ENCODE data around the gene DMRT2. TPM values are rescaled to one million over a fixed set of nuclear protein-coding genes. Genes with fewer than 3 reads are reported as not detected.

Gene DMRT2
- total and polyA plus RNA-seq, 2 donors from 2014 or later: 9.3 to 38.3 TPM

GRCh38 chr9:1018121-1018520 lies 32.0 kb upstream of the DMRT2 start:
- peak; percentile 18 for TF ChIP-seq CTCF (IDR thresholded peaks at IDR 0.05; ENCODE audit: borderline replicate concordance, extremely low read depth, insufficient read depth)
- FAIRE-seq (no peak), DNase-seq (peak in 2 of 5 donors; percentile 36 to 39)
- Histone ChIP-seq H3K27ac (ENCODE audit: low read depth in 2 of 2, low read length in 2 of 2) (no peak overlapping the region), H3K4me3 (ENCODE audit: low read length in 3 of 3) (no peak overlapping the region), H3K9ac (ENCODE audit: low read length in 3 of 3) (no peak overlapping the region), H3K36me3 (ENCODE audit: control insufficient read depth in 2 of 3, insufficient read depth in 3 of 3, low read length in 3 of 3) (no peaks in the 10 kb centered on the region), H3K9me3 (ENCODE audit: control insufficient read depth in 2 of 3, insufficient read depth in 1 of 3, low read length in 3 of 3) (peaks cover 0 to 7% (median 3%) of the 10 kb centered on the region in 3 donors), H3K4me1 (ENCODE audit: control insufficient read depth in 2 of 3, insufficient read depth in 2 of 3, low read depth in 1 of 3, low read length in 3 of 3) (no peaks in the 10 kb centered on the region), H3K27me3 (ENCODE audit: control insufficient read depth, insufficient read depth, low read length) (no peaks in the 10 kb centered on the region)
- intact Hi-C loops (cut with DNase I): no loop called here

DNA sequence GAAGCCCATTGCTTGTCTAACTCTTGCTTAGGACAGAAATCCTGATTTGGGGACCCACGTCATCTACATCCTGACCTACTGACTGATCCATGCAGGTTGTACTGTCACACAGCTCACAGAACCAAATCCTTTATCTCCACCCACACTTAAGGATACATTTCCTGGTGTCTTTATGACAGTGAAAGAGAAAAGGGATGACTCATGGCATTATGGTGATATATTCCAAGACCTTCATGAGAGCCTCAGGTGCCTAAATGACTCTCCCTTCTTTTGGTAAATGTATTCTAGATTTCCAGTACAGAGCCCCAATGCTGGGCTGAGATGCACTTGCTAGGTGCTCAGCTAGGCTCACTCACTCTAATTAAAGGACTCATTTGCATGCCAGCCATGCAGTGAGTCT lies 26.0 kb upstream of the DMRT2 start:
- TF ChIP-seq CTCF (IDR thresholded peaks at IDR 0.05; ENCODE audit: borderline replicate concordance, extremely low read depth, insufficient read depth): no peak
- intact Hi-C loops (cut with DNase I): no loop called here
- peaks cover 0 to 7% (median 3%) of the 10 kb centered on the region in 3 donors for H3K9me3 ChIP-seq (ENCODE audit: control insufficient read depth in 2 of 3, insufficient read depth in 1 of 3, low read length in 3 of 3)
- DNase-seq (no peak), FAIRE-seq (no peak)
- no peak overlapping the region for H3K27ac ChIP-seq (ENCODE audit: low read depth in 2 of 2, low read length in 2 of 2)
- no peaks in the 10 kb centered on the region for H3K36me3 ChIP-seq (ENCODE audit: control insufficient read depth in 2 of 3, insufficient read depth in 3 of 3, low read length in 3 of 3)
- H3K9ac ChIP-seq (ENCODE audit: low read length in 3 of 3): no peak overlapping the region
- no peak overlapping the region for H3K4me3 ChIP-seq (ENCODE audit: low read length in 3 of 3)
- H3K27me3 ChIP-seq (ENCODE audit: control insufficient read depth, insufficient read depth, low read length): no peaks in the 10 kb centered on the region
- H3K4me1 ChIP-seq (ENCODE audit: control insufficient read depth in 2 of 3, insufficient read depth in 2 of 3, low read depth in 1 of 3, low read length in 3 of 3): no peaks in the 10 kb centered on the region

- FAIRE-seq (no peak), DNase-seq (no peak)
- Histone ChIP-seq H3K9ac (ENCODE audit: low read length in 3 of 3) (no peak overlapping the region), H3K27me3 (ENCODE audit: control insufficient read depth, insufficient read depth, low read length) (peaks cover under 1% of the 10 kb centered on the region), H3K9me3 (ENCODE audit: control insufficient read depth in 2 of 3, insufficient read depth in 1 of 3, low read length in 3 of 3) (peaks cover 0 to 7% (median 3%) of the 10 kb centered on the region in 3 donors), H3K4me1 (ENCODE audit: control insufficient read depth in 2 of 3, insufficient read depth in 2 of 3, low read depth in 1 of 3, low read length in 3 of 3) (no peaks in the 10 kb centered on the region), H3K4me3 (ENCODE audit: low read length in 3 of 3) (no peak overlapping the region), H3K36me3 (ENCODE audit: control insufficient read depth in 2 of 3, insufficient read depth in 3 of 3, low read length in 3 of 3) (no peaks in the 10 kb centered on the region), H3K27ac (ENCODE audit: low read depth in 2 of 2, low read length in 2 of 2) (no peak overlapping the region)
- intact Hi-C loops (cut with DNase I): no loop called here
- TF ChIP-seq CTCF (IDR thresholded peaks at IDR 0.05; ENCODE audit: borderline replicate concordance, extremely low read depth, insufficient read depth): no peak
Observed at GRCh38 chr9:1025131-1025530, 25.0 kb upstream of the DMRT2 start.

GRCh38 chr9:1026219-1026618 lies 23.9 kb upstream of the DMRT2 start:
- Histone ChIP-seq H3K27me3 (ENCODE audit: control insufficient read depth, insufficient read depth, low read length) (peaks cover 5% of the 10 kb centered on the region), H3K36me3 (ENCODE audit: control insufficient read depth in 2 of 3, insufficient read depth in 3 of 3, low read length in 3 of 3) (no peaks in the 10 kb centered on the region), H3K4me3 (ENCODE audit: low read length in 3 of 3) (no peak overlapping the region), H3K4me1 (ENCODE audit: control insufficient read depth in 2 of 3, insufficient read depth in 2 of 3, low read depth in 1 of 3, low read length in 3 of 3) (no peaks in the 10 kb centered on the region), H3K9me3 (ENCODE audit: control insufficient read depth in 2 of 3, insufficient read depth in 1 of 3, low read length in 3 of 3) (peaks cover 0 to 7% (median 3%) of the 10 kb centered on the region in 3 donors), H3K9ac (ENCODE audit: low read length in 3 of 3) (no peak overlapping the region), H3K27ac (ENCODE audit: low read depth in 2 of 2, low read length in 2 of 2) (no peak overlapping the region)
- intact Hi-C loops (cut with DNase I): no loop called here
- DNase-seq (no peak), FAIRE-seq (no peak)
- TF ChIP-seq CTCF (IDR thresholded peaks at IDR 0.05; ENCODE audit: borderline replicate concordance, extremely low read depth, insufficient read depth): no peak
